Thoracic aorta (tissue), 2 donors: ENCODE data around the gene ENPP1. TPM values are rescaled to one million over a fixed set of nuclear protein-coding genes. Genes with fewer than 3 reads are reported as not detected.
A peak's percentile ranks its signal among the peaks of the same experiment; 100 is the strongest.
"Not testable (repeated sequence)": the region's sequence is repeated elsewhere in the genome, so short reads cannot be mapped to it uniquely, and the experiment has no call there.

Experiments
- ATAC-seq: fragments of 150-250 bp; one replicate; pipeline ENCODE4 v1.8.0; 2017; ENCODE audit warnings: low read depth; ENCODE audit not compliant: insufficient number of reproducible peaks, low FRiP score
- DNase-seq: peaks from one replicate; pipeline ENCODE4 v3.0.0-alpha.2; 2020; ENCODE audit warnings: low spot score
- H3K27ac ChIP-seq, 2 donors: fragments of 200-600 bp; sonication (generic); 1 replicate in 1 of 2; 2 replicates in 1 of 2; pipeline ENCODE4 v1.5.1; 2016; ENCODE audit warnings: mild to moderate bottlenecking in 2 of 2, moderate library complexity in 2 of 2
- H3K27me3 ChIP-seq: fragments of 200-600 bp; sonication (generic); replicated peaks from 2 replicates; pipeline ENCODE4 v1.6.0; 2016; ENCODE audit warnings: mild to moderate bottlenecking; ENCODE audit not compliant: insufficient read depth
- H3K36me3 ChIP-seq: fragments of 200-600 bp; sonication (generic); one replicate; pipeline ENCODE4 v1.5.1; 2016
- H3K4me1 ChIP-seq, 2 donors: fragments of 200-600 bp; sonication (generic); 1 replicate in 1 of 2; 2 replicates in 1 of 2; pipeline versions ENCODE4 v1.5.1 to v1.6.0; 2016; ENCODE audit warnings: low read depth in 2 of 2, mild to moderate bottlenecking in 1 of 2; ENCODE audit not compliant: control insufficient read depth in 1 of 2
- H3K4me3 ChIP-seq: fragments of 200-600 bp; sonication (generic); 2 replicates; pipeline ENCODE4 v1.5.1; 2016; ENCODE audit warnings: mild to moderate bottlenecking
- H3K9me3 ChIP-seq: fragments of 200-600 bp; sonication (generic); 2 replicates; pipeline ENCODE4 v1.5.1; 2016
- CTCF ChIP-seq: fragments of 200-600 bp; sonication (generic); IDR thresholded peaks from one replicate; pipeline ENCODE4 v1.5.1; 2019; ENCODE audit warnings: antibody characterized with exemption
- total RNA-seq, 2 donors: library from RNA; depleted of rRNA; stranded (reverse); fragments of >200 nt; gene quantifications; one replicate each; pipeline versions ENCODE4 v1.1.0 to v1.2.3, GENCODE V29; 2016

Gene ENPP1
- total RNA-seq, 2 donors from 2014 or later, result 27.8 to 40.5 TPM

GRCh38 chr6:131851049-131851769 is 43.4 kb downstream of the ENPP1 start:
- no peak for DNase-seq
- Histone ChIP-seq H3K27me3 (no peaks in the 10 kb centered on the region), H3K4me3 (no peak overlapping the region), H3K27ac (no peak overlapping the region), H3K9me3 (no peaks in the 10 kb centered on the region), H3K4me1 (peaks cover 7 to 11% of the 10 kb centered on the region in 2 donors), H3K36me3 (peaks cover 6% of the 10 kb centered on the region)
- ATAC-seq, result no peak
- no peak for TF ChIP-seq CTCF

GRCh38 chr6:131852200-131852599 is 44.4 kb downstream of the ENPP1 start:
- no peaks in the 10 kb centered on the region for H3K27me3 ChIP-seq
- ATAC-seq (no peak), DNase-seq (no peak)
- no peak overlapping the region for H3K4me3 ChIP-seq
- peaks cover 6% of the 10 kb centered on the region for H3K36me3 ChIP-seq
- no peak for TF ChIP-seq CTCF
- H3K9me3 ChIP-seq, result no peaks in the 10 kb centered on the region
- H3K27ac ChIP-seq, result no peak overlapping the region
- peaks cover 7 to 11% of the 10 kb centered on the region in 2 donors for H3K4me1 ChIP-seq

- peak overlapping the region in 1 of 2 donors; percentile 63 for H3K27ac ChIP-seq
- DNase-seq (no peak), ATAC-seq (no peak)
- no peak for TF ChIP-seq CTCF
- H3K36me3 ChIP-seq, result peaks cover 6% of the 10 kb centered on the region
- no peaks in the 10 kb centered on the region for H3K27me3 ChIP-seq
- no peaks in the 10 kb centered on the region for H3K9me3 ChIP-seq
- H3K4me3 ChIP-seq, result no peak overlapping the region
- peaks cover 7% of the 10 kb centered on the region in 2 donors for H3K4me1 ChIP-seq
Measured at GRCh38 chr6:131854803-131855202, 47.0 kb downstream of the ENPP1 start.

- no peak for TF ChIP-seq CTCF
- no peak overlapping the region for H3K27ac ChIP-seq
Measured at GRCh38 chr6:131858765-131859415, 51.1 kb downstream of the ENPP1 start.

GRCh38 chr6:131859658-131860057 is 51.8 kb downstream of the ENPP1 start:
- not testable (repeated sequence) for H3K27me3 ChIP-seq, H3K4me1 ChIP-seq, H3K36me3 ChIP-seq, H3K4me3 ChIP-seq, ATAC-seq, DNase-seq, H3K27ac ChIP-seq, H3K9me3 ChIP-seq

More at GRCh38 chr6:131858765-131859415, 51.1 kb downstream of the ENPP1 start:
- Histone ChIP-seq H3K4me3 (no peak overlapping the region), H3K27me3 (no peaks in the 10 kb centered on the region), H3K36me3 (peaks cover 9% of the 10 kb centered on the region), H3K4me1 (peaks cover 7% of the 10 kb centered on the region in 2 donors), H3K9me3 (no peaks in the 10 kb centered on the region)
- DNase-seq, result no peak
- no peak for ATAC-seq
